ENCODE data around the gene DNAJC3.

The DNAJC3 gene

GRCh38 chr13:95842898-95843297 is 166.0 kb downstream of the DNAJC3 start:
- no peak for DNase-seq (ENCODE audit: low read depth)

Measured in amniotic epithelial cell (primary cell).